GM23338 (cell line): ENCODE measurements around the gene REEP3. TPM values are rescaled to one million over a fixed set of nuclear protein-coding genes. Genes with fewer than 3 reads are reported as not detected.

ENCODE experiments used
- ATAC-seq: fragments of 200-7000 bp; cut with Tn5 transposase; 3 replicates; pipeline ENCODE4 v1.9.1; 2020
- DNase-seq: peaks from one replicate; pipeline ENCODE4 v3.0.0-alpha.2; 2015; ENCODE audit warnings: low spot score
- H2AFZ ChIP-seq: fragments of 200-600 bp; sonication (generic); 2 replicates; pipeline ENCODE4 v1.8.0; 2016; ENCODE audit warnings: antibody characterized with exemption, mild to moderate bottlenecking, moderate library complexity
- H3F3A ChIP-seq: fragments of 200-600 bp; sonication (generic); replicated peaks from 2 replicates; pipeline ENCODE4 v1.8.0; 2017; ENCODE audit warnings: antibody characterized with exemption, mixed run types, low read depth
- H3K27ac ChIP-seq: fragments of 200-600 bp; sonication (generic); 2 replicates; pipeline ENCODE4 v1.6.1; 2016; ENCODE audit warnings: low read depth
- H3K27me3 ChIP-seq: fragments of 200-600 bp; sonication (generic); 2 replicates; pipeline ENCODE4 v1.8.0; 2016; ENCODE audit warnings: mild to moderate bottlenecking, mixed run types, moderate library complexity; ENCODE audit not compliant: insufficient read depth
- H3K36me3 ChIP-seq: fragments of 200-600 bp; sonication (generic); 2 replicates; pipeline ENCODE4 v1.8.0; 2016; ENCODE audit warnings: mild to moderate bottlenecking; ENCODE audit not compliant: insufficient read depth
- H3K4me1 ChIP-seq: fragments of 200-600 bp; sonication (generic); 2 replicates; pipeline ENCODE4 v1.8.0; 2016; ENCODE audit warnings: mild to moderate bottlenecking, moderate library complexity; ENCODE audit not compliant: insufficient read depth
- H3K4me2 ChIP-seq: fragments of 200-600 bp; sonication (generic); 2 replicates; pipeline ENCODE4 v1.7.1; 2017; ENCODE audit warnings: mixed run types
- H3K4me3 ChIP-seq: fragments of 200-600 bp; sonication (generic); 2 replicates; pipeline ENCODE4 v1.6.1; 2016; ENCODE audit warnings: mixed run types
- H3K79me2 ChIP-seq: fragments of 200-600 bp; sonication (generic); replicated peaks from 2 replicates; pipeline ENCODE4 v1.8.0; 2017; ENCODE audit warnings: mild to moderate bottlenecking; ENCODE audit not compliant: insufficient read depth
- H3K9me2 ChIP-seq: fragments of 200-600 bp; sonication (generic); 2 replicates; pipeline ENCODE4 v1.8.0; 2017; ENCODE audit not compliant: insufficient read depth
- H4K20me1 ChIP-seq: fragments of 200-600 bp; sonication (generic); replicated peaks from 2 replicates; pipeline ENCODE4 v1.8.0; 2017; ENCODE audit warnings: mild to moderate bottlenecking; ENCODE audit not compliant: insufficient read depth
- H3K27ac Mint-ChIP-seq: 2 replicates; pipeline ENCODE4 v1.8.0; 2020; ENCODE audit warnings: inconsistent platforms, mild to moderate bottlenecking, moderate library complexity, mixed read lengths
- H3K27me3 Mint-ChIP-seq: 3 replicates; pipeline ENCODE4 v1.8.0; 2022; ENCODE audit warnings: low read depth, mild to moderate bottlenecking, moderate library complexity, mixed read lengths, inconsistent platforms; ENCODE audit not compliant: insufficient read depth, poor library complexity
- H3K36me3 Mint-ChIP-seq: 3 replicates; pipeline ENCODE4 v1.8.0; 2021; ENCODE audit warnings: low read depth, mild to moderate bottlenecking, inconsistent platforms, moderate library complexity, mixed read lengths
- H3K4me1 Mint-ChIP-seq: 3 replicates; pipeline ENCODE4 v1.8.0; 2020; ENCODE audit warnings: mild to moderate bottlenecking, inconsistent platforms, mixed read lengths
- H3K4me3 Mint-ChIP-seq: 3 replicates; pipeline ENCODE4 v1.8.0; 2021; ENCODE audit warnings: moderate library complexity, mild to moderate bottlenecking, inconsistent platforms, mixed read lengths
- H3K9me3 Mint-ChIP-seq: 3 replicates; pipeline ENCODE4 v1.8.0; 2020; ENCODE audit warnings: moderate library complexity, mild to moderate bottlenecking, inconsistent platforms, mixed read lengths
- CREB1 ChIP-seq: fragments of 250-450 bp; sonication (Bioruptor Pico); IDR thresholded peaks from 2 replicates; pipeline ENCODE4 v1.5.0; 2020; ENCODE audit warnings: low read depth, mild to moderate bottlenecking, moderate library complexity
- EZH2 ChIP-seq: fragments of 200-600 bp; sonication (generic); IDR thresholded peaks from one replicate; pipeline ENCODE4 v1.8.0; 2017; ENCODE audit warnings: antibody characterized with exemption, mild to moderate bottlenecking, low read depth; ENCODE audit not compliant: unreplicated experiment
- EZH2phosphoT487 ChIP-seq: fragments of 200-600 bp; sonication (generic); IDR thresholded peaks from one replicate; pipeline ENCODE4 v1.8.1; 2018; ENCODE audit warnings: antibody characterized with exemption; ENCODE audit not compliant: unreplicated experiment
- JUNB ChIP-seq: IDR thresholded peaks from one replicate; pipeline ENCODE4 v1.6.1; 2016; ENCODE audit warnings: antibody characterized with exemption; ENCODE audit not compliant: unreplicated experiment
- STAT1 ChIP-seq: IDR thresholded peaks from one replicate; pipeline ENCODE4 v1.6.1; 2016; ENCODE audit warnings: antibody characterized with exemption; ENCODE audit not compliant: unreplicated experiment
- ZNF114 ChIP-seq: fragments of 250-450 bp; sonication (Bioruptor Pico); IDR thresholded peaks from 2 replicates; pipeline ENCODE4 v1.5.0; 2020; ENCODE audit warnings: mild to moderate bottlenecking, moderate library complexity
- ZNF331 ChIP-seq: fragments of 250-450 bp; sonication (Bioruptor Pico); IDR thresholded peaks from 2 replicates; pipeline ENCODE4 v1.5.0; 2020; ENCODE audit warnings: low read depth, mild to moderate bottlenecking, moderate library complexity
- polyA plus RNA-seq: library from polyadenylated mRNA; unstranded; fragments of >200 nt; fragmentation: Nextera tagmentation; extraction: Ambion mirVana; gene quantifications from 2 replicates; pipeline ENCODE4 v1.2.1, GENCODE V29; 2016
- total RNA-seq: library from RNA; depleted of rRNA; stranded (reverse); fragments of >200 nt; shearing (Covaris generic); gene quantifications from 2 replicates; pipeline ENCODE4 v1.2.3, GENCODE V29; 2014
- TF ChIP-seq, protein P1 (sequence below), 2 experiments: fragments of 200-600 bp in 1 of 2; sonication (generic) in 1 of 2; conservative IDR thresholded peaks; 2 replicates each; pipeline versions ENCODE4 v1.5.1 to v1.6.1; 2016 to 2017; ENCODE audit warnings: antibody characterized with exemption in 2 of 2, low read depth in 2 of 2, mild to moderate bottlenecking in 2 of 2, moderate library complexity in 1 of 2
- TF ChIP-seq, protein P2 (sequence below): IDR thresholded peaks from 2 replicates; pipeline ENCODE4 v1.6.1; 2016; ENCODE audit warnings: antibody characterized with exemption
- TF ChIP-seq, protein P3 (sequence below): IDR thresholded peaks from one replicate; pipeline ENCODE4 v1.6.1; 2018; ENCODE audit warnings: antibody characterized with exemption; ENCODE audit not compliant: unreplicated experiment

The REEP3 gene
- total and polyA plus RNA-seq, 2 experiments from 2014 or later = 29.5 to 48.7 TPM

DNA sequence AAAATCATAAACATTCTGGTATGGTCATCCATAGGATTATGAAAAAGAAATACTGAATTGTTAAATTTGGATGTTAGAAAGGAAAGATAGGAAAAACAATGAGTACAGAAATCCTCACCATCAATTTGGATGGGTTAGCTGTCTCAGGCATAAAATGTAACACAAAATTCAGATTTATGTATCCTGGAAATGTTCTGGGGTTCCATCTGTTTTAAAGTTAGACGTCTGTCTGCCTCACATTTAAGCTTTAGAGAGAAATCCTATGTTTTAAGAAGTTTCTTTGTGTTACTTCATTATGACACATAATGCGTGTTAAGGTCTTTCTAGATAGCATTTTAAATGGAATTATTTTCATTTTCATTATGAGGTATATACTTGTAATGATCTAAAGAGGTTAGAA, 103.5 kb downstream of the REEP3 start (continued):
- TF ChIP-seq EZH2 (no peak), EZH2phosphoT487 (no peak), ZNF331 (CRISPR knock-in tag) (no peak)
- TF ChIP-seq, protein P1, sequence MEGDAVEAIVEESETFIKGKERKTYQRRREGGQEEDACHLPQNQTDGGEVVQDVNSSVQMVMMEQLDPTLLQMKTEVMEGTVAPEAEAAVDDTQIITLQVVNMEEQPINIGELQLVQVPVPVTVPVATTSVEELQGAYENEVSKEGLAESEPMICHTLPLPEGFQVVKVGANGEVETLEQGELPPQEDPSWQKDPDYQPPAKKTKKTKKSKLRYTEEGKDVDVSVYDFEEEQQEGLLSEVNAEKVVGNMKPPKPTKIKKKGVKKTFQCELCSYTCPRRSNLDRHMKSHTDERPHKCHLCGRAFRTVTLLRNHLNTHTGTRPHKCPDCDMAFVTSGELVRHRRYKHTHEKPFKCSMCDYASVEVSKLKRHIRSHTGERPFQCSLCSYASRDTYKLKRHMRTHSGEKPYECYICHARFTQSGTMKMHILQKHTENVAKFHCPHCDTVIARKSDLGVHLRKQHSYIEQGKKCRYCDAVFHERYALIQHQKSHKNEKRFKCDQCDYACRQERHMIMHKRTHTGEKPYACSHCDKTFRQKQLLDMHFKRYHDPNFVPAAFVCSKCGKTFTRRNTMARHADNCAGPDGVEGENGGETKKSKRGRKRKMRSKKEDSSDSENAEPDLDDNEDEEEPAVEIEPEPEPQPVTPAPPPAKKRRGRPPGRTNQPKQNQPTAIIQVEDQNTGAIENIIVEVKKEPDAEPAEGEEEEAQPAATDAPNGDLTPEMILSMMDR (conservative IDR thresholded peaks at IDR 0.05; ENCODE audit: low read depth in 2 of 2) = no peak

DNA sequence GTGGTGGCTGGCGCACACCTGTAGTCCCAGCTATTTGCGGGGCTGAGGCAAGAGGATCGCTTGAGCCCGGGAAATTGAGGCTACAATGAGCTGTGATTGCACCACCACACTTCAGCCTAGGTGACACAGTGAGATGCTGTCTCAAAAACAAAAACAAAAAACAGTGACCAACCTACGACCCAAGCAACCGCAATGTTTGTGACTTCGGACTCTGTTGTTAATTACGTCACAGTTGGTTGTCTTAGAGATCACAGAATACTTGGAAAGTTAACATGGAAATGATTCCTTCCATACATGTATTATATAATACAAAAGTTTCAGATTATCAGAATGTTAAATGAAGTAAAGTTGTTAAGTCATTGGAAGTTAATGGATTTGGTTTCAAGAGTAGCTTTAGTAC, 106.2 kb downstream of the REEP3 start:
- ATAC-seq (no peak), DNase-seq (no peak)
- H4K20me1 ChIP-seq = no peaks in the 10 kb centered on the region
- H2AFZ ChIP-seq = no peak overlapping the region
- H3K4me1 ChIP-seq = peaks cover 22% of the 10 kb centered on the region
- H3K79me2 ChIP-seq = no peaks in the 10 kb centered on the region
- no peaks in the 10 kb centered on the region for H3K27me3 ChIP-seq
- no peak overlapping the region for H3K4me3 ChIP-seq
- no peaks in the 10 kb centered on the region for H3K36me3 ChIP-seq
- no peaks in the 10 kb centered on the region; the same call in 1 of the 2 replicates for H3F3A ChIP-seq
- Mint-ChIP-seq H3K9me3 (no peaks in the 10 kb centered on the region), H3K4me3 (no peak overlapping the region; the same call in 2 of the 3 replicates), H3K27ac (no peak overlapping the region), H3K4me1 (peaks cover 50% of the 10 kb centered on the region), H3K27me3 (peaks cover 6% of the 10 kb centered on the region), H3K36me3 (no peaks in the 10 kb centered on the region)
- H3K9me2 ChIP-seq = no peaks in the 10 kb centered on the region
- H3K27ac ChIP-seq = no peak overlapping the region
- H3K4me2 ChIP-seq = peak overlapping the region; percentile 65; the same call in 1 of the 2 replicates
- TF ChIP-seq, protein P2, sequence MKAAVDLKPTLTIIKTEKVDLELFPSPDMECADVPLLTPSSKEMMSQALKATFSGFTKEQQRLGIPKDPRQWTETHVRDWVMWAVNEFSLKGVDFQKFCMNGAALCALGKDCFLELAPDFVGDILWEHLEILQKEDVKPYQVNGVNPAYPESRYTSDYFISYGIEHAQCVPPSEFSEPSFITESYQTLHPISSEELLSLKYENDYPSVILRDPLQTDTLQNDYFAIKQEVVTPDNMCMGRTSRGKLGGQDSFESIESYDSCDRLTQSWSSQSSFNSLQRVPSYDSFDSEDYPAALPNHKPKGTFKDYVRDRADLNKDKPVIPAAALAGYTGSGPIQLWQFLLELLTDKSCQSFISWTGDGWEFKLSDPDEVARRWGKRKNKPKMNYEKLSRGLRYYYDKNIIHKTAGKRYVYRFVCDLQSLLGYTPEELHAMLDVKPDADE = no peak
- TF ChIP-seq ZNF331 (CRISPR knock-in tag) = no peak
- TF ChIP-seq, protein P3, sequence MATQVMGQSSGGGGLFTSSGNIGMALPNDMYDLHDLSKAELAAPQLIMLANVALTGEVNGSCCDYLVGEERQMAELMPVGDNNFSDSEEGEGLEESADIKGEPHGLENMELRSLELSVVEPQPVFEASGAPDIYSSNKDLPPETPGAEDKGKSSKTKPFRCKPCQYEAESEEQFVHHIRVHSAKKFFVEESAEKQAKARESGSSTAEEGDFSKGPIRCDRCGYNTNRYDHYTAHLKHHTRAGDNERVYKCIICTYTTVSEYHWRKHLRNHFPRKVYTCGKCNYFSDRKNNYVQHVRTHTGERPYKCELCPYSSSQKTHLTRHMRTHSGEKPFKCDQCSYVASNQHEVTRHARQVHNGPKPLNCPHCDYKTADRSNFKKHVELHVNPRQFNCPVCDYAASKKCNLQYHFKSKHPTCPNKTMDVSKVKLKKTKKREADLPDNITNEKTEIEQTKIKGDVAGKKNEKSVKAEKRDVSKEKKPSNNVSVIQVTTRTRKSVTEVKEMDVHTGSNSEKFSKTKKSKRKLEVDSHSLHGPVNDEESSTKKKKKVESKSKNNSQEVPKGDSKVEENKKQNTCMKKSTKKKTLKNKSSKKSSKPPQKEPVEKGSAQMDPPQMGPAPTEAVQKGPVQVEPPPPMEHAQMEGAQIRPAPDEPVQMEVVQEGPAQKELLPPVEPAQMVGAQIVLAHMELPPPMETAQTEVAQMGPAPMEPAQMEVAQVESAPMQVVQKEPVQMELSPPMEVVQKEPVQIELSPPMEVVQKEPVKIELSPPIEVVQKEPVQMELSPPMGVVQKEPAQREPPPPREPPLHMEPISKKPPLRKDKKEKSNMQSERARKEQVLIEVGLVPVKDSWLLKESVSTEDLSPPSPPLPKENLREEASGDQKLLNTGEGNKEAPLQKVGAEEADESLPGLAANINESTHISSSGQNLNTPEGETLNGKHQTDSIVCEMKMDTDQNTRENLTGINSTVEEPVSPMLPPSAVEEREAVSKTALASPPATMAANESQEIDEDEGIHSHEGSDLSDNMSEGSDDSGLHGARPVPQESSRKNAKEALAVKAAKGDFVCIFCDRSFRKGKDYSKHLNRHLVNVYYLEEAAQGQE = no peak
- no peak for TF ChIP-seq EZH2phosphoT487
- TF ChIP-seq JUNB = no peak
- no peak for TF ChIP-seq ZNF114
- TF ChIP-seq EZH2 = no peak
- TF ChIP-seq CREB1 (CRISPR knock-in tag) = no peak
- TF ChIP-seq, protein P1 (conservative IDR thresholded peaks at IDR 0.05; ENCODE audit: low read depth in 2 of 2) = no peak
- no peak for TF ChIP-seq STAT1
